Myocyte (in vitro differentiated cells): Measurements from ENCODE around the gene OR5AC2. TPM values are rescaled to one million over a fixed set of nuclear protein-coding genes. Genes with fewer than 3 reads are reported as not detected.

Experiments
- total RNA-seq: library from RNA; depleted of rRNA; stranded (reverse); fragments of >200 nt; gene quantifications from 2 replicates; pipeline ENCODE4 v1.2.3, GENCODE V29; 2014

Gene OR5AC2
- total RNA-seq, 1 donor from 2014 or later, result not detected

Other genes starting within 250 kb of the OR5AC2 start
- gene RIOX2, start 114.7 kb upstream of the OR5AC2 start, total RNA-seq, result 24.4 and 36.6 TPM in 2 replicates
- gene GABRR3, start 51.9 kb upstream of the OR5AC2 start, total RNA-seq, result not detected in 2 replicates
- gene OR5H1, start 43.5 kb downstream of the OR5AC2 start, total RNA-seq, result not detected in 2 replicates
- gene OR5H14, start 60.3 kb downstream of the OR5AC2 start, total RNA-seq, result not detected in 2 replicates
- not detected in 2 replicates for gene OR5H15, start 79.5 kb downstream of the OR5AC2 start, total RNA-seq
- not detected in 2 replicates for gene OR5H6, start 177.1 kb downstream of the OR5AC2 start, total RNA-seq
- not detected in 2 replicates for gene OR5H2, start 195.3 kb downstream of the OR5AC2 start, total RNA-seq